ENCODE data around the gene NEU1. TPM values are rescaled to one million over a fixed set of nuclear protein-coding genes. Genes with fewer than 3 reads are reported as not detected.
A peak's percentile ranks its signal among the peaks of the same experiment; 100 is the strongest.

Gene NEU1
- polyA plus RNA-seq, 1 of the 3 experiments (the other 2 are of a cell fraction), result 43.0 TPM

DNA sequence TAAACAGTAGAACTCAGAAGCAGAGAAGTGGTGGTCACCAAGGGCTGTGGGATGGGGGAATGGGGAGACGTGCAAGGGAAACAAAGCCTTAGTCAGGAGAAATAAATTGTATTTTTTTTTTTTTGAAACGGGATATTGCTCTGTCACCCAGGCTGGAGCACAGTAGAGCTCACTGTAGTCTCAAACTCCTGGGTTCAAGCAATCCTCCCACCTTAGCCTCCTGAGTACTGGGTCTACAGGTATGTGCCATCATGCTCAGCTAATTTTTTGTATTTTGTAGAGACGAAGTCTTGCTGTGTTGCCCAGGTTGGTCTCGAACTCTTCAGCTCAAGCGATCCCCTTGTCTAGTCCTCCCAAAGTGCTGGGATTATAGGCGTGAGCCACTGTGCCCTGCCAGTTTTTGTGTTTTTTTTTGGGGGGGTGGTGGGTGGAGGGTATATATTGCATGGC lies 31.7 kb downstream of the NEU1 start (continued):
- TF ChIP-seq GATA2 (CRISPR knock-in tag; IDR thresholded peaks at IDR 0.05), result no peak

GRCh38 chr6:31829633-31830283 lies 32.9 kb downstream of the NEU1 start:
- no peaks in the 10 kb centered on the region for H3K9me2 ChIP-seq
- H3K9ac ChIP-seq, result peak overlapping the region; percentile 60; the same call in 1 of the 2 replicates
- peak overlapping the region in 1 of 2 experiments; percentile 69; a peak in 2 of 4 replicates for H3K27ac ChIP-seq (ENCODE audit: low read depth in 2 of 2, low read length in 1 of 2)
- POLR2A ChIA-PET, result interaction anchor here (0.8 to 1.7 kb wide), 5 partner anchors 14 to 127 kb away, joined by 3 to 9 read pairs (median 3); partner anchors contain the start of genes ABHD16A, HSPA1A, HSPA1L and LSM2
- H3K4me3 ChIP-seq (ENCODE audit: low read depth in 2 of 2, low read length in 1 of 2), result peak overlapping the region; percentile 56 to 71
- H3K4me1 ChIP-seq (ENCODE audit: control insufficient read depth in 1 of 2, insufficient read depth in 2 of 2, low read depth in 1 of 2, low read length in 1 of 2), result peaks cover 7 to 10% of the 10 kb centered on the region in 2 experiments; a peak in 2 of 4 replicates
- H3K4me2 ChIP-seq, result peak overlapping the region; percentile 80
- TF ChIP-seq SMC3 (IDR thresholded peaks at IDR 0.05; ENCODE audit: low read depth, low read length) (peak; percentile 38), RCOR1 (IDR thresholded peaks at IDR 0.05; ENCODE audit: low read length) (no peak), MXI1 (IDR thresholded peaks at IDR 0.05; ENCODE audit: low read depth, low read length) (0 out of 2 replicates have a peak, but pooled peaks have one; percentile 25), MAX (IDR thresholded peaks at IDR 0.05; ENCODE audit: low read depth) (no peak), TCF12 (IDR thresholded peaks at IDR 0.05) (no peak), MEF2A (IDR thresholded peaks at IDR 0.05; ENCODE audit: borderline replicate concordance, low read depth) (no peak), EP300 (IDR thresholded peaks at IDR 0.05; ENCODE audit: borderline replicate concordance in 1 of 2, low read depth in 1 of 2, low read length in 1 of 2) (no peak), RAD21 (IDR thresholded peaks at IDR 0.05; ENCODE audit: low read length) (peak; percentile 85), RXRA (IDR thresholded peaks at IDR 0.05; ENCODE audit: borderline replicate concordance, low read depth) (no peak), CHD2 (IDR thresholded peaks at IDR 0.05; ENCODE audit: low read length, partially characterized antibody) (no peak), EZH2phosphoT487 (IDR thresholded peaks at IDR 0.05; ENCODE audit: borderline replicate concordance, low read depth) (no peak), ELF1 (IDR thresholded peaks at IDR 0.05) (no peak), NFIC (IDR thresholded peaks at IDR 0.05; ENCODE audit: borderline replicate concordance) (no peak), GABPA (IDR thresholded peaks at IDR 0.05; ENCODE audit: low read depth) (no peak), JUND (IDR thresholded peaks at IDR 0.05) (no peak), PBX3 (IDR thresholded peaks at IDR 0.05) (no peak), NRF1 (IDR thresholded peaks at IDR 0.05; ENCODE audit: low read depth, low read length) (no peak)
- TF ChIP-seq, protein P1, sequence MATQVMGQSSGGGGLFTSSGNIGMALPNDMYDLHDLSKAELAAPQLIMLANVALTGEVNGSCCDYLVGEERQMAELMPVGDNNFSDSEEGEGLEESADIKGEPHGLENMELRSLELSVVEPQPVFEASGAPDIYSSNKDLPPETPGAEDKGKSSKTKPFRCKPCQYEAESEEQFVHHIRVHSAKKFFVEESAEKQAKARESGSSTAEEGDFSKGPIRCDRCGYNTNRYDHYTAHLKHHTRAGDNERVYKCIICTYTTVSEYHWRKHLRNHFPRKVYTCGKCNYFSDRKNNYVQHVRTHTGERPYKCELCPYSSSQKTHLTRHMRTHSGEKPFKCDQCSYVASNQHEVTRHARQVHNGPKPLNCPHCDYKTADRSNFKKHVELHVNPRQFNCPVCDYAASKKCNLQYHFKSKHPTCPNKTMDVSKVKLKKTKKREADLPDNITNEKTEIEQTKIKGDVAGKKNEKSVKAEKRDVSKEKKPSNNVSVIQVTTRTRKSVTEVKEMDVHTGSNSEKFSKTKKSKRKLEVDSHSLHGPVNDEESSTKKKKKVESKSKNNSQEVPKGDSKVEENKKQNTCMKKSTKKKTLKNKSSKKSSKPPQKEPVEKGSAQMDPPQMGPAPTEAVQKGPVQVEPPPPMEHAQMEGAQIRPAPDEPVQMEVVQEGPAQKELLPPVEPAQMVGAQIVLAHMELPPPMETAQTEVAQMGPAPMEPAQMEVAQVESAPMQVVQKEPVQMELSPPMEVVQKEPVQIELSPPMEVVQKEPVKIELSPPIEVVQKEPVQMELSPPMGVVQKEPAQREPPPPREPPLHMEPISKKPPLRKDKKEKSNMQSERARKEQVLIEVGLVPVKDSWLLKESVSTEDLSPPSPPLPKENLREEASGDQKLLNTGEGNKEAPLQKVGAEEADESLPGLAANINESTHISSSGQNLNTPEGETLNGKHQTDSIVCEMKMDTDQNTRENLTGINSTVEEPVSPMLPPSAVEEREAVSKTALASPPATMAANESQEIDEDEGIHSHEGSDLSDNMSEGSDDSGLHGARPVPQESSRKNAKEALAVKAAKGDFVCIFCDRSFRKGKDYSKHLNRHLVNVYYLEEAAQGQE (IDR thresholded peaks at IDR 0.05; ENCODE audit: low read depth, low read length), result no peak
- TF ChIP-seq, protein P2, sequence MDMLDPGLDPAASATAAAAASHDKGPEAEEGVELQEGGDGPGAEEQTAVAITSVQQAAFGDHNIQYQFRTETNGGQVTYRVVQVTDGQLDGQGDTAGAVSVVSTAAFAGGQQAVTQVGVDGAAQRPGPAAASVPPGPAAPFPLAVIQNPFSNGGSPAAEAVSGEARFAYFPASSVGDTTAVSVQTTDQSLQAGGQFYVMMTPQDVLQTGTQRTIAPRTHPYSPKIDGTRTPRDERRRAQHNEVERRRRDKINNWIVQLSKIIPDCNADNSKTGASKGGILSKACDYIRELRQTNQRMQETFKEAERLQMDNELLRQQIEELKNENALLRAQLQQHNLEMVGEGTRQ (IDR thresholded peaks at IDR 0.05; ENCODE audit: borderline replicate concordance, low read depth, low read length), result no peak
- TF ChIP-seq, protein P3, sequence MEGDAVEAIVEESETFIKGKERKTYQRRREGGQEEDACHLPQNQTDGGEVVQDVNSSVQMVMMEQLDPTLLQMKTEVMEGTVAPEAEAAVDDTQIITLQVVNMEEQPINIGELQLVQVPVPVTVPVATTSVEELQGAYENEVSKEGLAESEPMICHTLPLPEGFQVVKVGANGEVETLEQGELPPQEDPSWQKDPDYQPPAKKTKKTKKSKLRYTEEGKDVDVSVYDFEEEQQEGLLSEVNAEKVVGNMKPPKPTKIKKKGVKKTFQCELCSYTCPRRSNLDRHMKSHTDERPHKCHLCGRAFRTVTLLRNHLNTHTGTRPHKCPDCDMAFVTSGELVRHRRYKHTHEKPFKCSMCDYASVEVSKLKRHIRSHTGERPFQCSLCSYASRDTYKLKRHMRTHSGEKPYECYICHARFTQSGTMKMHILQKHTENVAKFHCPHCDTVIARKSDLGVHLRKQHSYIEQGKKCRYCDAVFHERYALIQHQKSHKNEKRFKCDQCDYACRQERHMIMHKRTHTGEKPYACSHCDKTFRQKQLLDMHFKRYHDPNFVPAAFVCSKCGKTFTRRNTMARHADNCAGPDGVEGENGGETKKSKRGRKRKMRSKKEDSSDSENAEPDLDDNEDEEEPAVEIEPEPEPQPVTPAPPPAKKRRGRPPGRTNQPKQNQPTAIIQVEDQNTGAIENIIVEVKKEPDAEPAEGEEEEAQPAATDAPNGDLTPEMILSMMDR (IDR thresholded peaks at IDR 0.05), result peak; percentile 66
- peaks cover 30% of the 10 kb centered on the region for H3K79me2 ChIP-seq (ENCODE audit: insufficient read depth)
- no peak overlapping the region for H2AFZ ChIP-seq (ENCODE audit: low read depth)
- H3K27me3 ChIP-seq (ENCODE audit: insufficient read depth), result no peaks in the 10 kb centered on the region
- H4K20me1 ChIP-seq (ENCODE audit: insufficient read depth), result no peaks in the 10 kb centered on the region
- H3F3A ChIP-seq (replicated peaks; ENCODE audit: insufficient read depth), result peaks cover 5% of the 10 kb centered on the region
- WGBS (ENCODE audit: low lambda C conversion rate), result 16% methylated on average over 8 of the region's 15 CpGs
- no peaks in the 10 kb centered on the region for H3K9me3 ChIP-seq
- H3K36me3 ChIP-seq (replicated peaks in 1 of 2; ENCODE audit: control insufficient read depth in 1 of 2, insufficient read depth in 2 of 2, low read length in 1 of 2), result no peaks in the 10 kb centered on the region
- DNase-seq, result no peak
- CTCF ChIA-PET, result interaction anchor here (0.6 to 2.8 kb wide), 32 partner anchors 9 to 283 kb away, joined by 3 to 45 read pairs (median 5); partner anchors contain the start of genes ATP6V1G2, CLIC1, DDAH2 and HSPA1A
